Central memory CD4-positive, alpha-beta T cell (primary cell): ENCODE measurements around the gene RBM33.

Experiments used
- DNase-seq: peaks from one replicate; pipeline ENCODE4 v3.0.0; 2022

RBM33 gene

GRCh38 chr7:155800741-155801267 is 156.3 kb downstream of the RBM33 start:
- no peak for DNase-seq

- no peak for DNase-seq
Measured at GRCh38 chr7:155802291-155802690, 157.8 kb downstream of the RBM33 start.

- no peak for DNase-seq
Measured at GRCh38 chr7:155802906-155803417, 158.5 kb downstream of the RBM33 start.

- no peak for DNase-seq
Measured at GRCh38 chr7:155803418-155804376, 159.2 kb downstream of the RBM33 start.

- DNase-seq, result no peak
Measured at GRCh38 chr7:155804431-155804831, 160.0 kb downstream of the RBM33 start.

GRCh38 chr7:155804897-155805825 is 160.7 kb downstream of the RBM33 start:
- no peak for DNase-seq

GRCh38 chr7:155805826-155806095 is 161.3 kb downstream of the RBM33 start:
- DNase-seq, result no peak

- DNase-seq, result no peak
Measured at GRCh38 chr7:155806096-155806871, 161.8 kb downstream of the RBM33 start.

GRCh38 chr7:155807065-155807671 is 162.7 kb downstream of the RBM33 start:
- no peak for DNase-seq

GRCh38 chr7:155807789-155808548 is 163.5 kb downstream of the RBM33 start:
- DNase-seq, result no peak

- no peak for DNase-seq
Measured at GRCh38 chr7:155808549-155809331, 164.3 kb downstream of the RBM33 start.

- DNase-seq, result no peak
Measured at GRCh38 chr7:155809332-155809946, 165.0 kb downstream of the RBM33 start.

- no peak for DNase-seq
Measured at GRCh38 chr7:155809947-155810769, 165.7 kb downstream of the RBM33 start.

GRCh38 chr7:155810770-155811559 is 166.5 kb downstream of the RBM33 start:
- no peak for DNase-seq

GRCh38 chr7:155811560-155811894 is 167.1 kb downstream of the RBM33 start:
- no peak for DNase-seq

- DNase-seq, result no peak
Measured at GRCh38 chr7:155811895-155812761, 167.7 kb downstream of the RBM33 start, which contains the start of gene SHH. Gene SHH, minus strand, starts transcription at chr7:155812463. Its CDS starts 341 bp downstream, at chr7:155812122.

- DNase-seq, result no peak
Measured at GRCh38 chr7:155813125-155813524, 168.7 kb downstream of the RBM33 start.
